HEK293 (cell line): Measurements from ENCODE around the gene TTLL3.

Experiments used
- CTCF ChIA-PET: fragments of 350-600 bp; formaldehyde crosslinking; extraction: SDS; loops from one replicate; lab custom pipeline; 2021; ENCODE audit warnings: antibody characterized with exemption; lab: Yijun Ruan, JAX
- POLR2A ChIA-PET: fragments of 300-600 bp; formaldehyde crosslinking; extraction: SDS; loops from one replicate; lab custom pipeline; 2020; ENCODE audit warnings: antibody characterized with exemption, inconsistent platforms; lab: Yijun Ruan, JAX
- H3K27ac ChIP-seq: fragments of 200-500 bp; sonication (Bioruptor generic); 2 replicates; pipeline ENCODE4 v1.5.1; 2014; ENCODE audit warnings: low read depth, low read length, control low read depth, inconsistent platforms; ENCODE audit errors: extremely low read depth
- H3K36me3 ChIP-seq, 2 experiments: fragments of 200-500 bp in 1 of 2; sonication (Bioruptor generic) in 1 of 2; 1 replicate in 1 of 2; 2 replicates in 1 of 2; pipeline ENCODE4 v1.5.1; 2014 to 2017; ENCODE audit warnings: inconsistent platforms in 2 of 2, low read length in 2 of 2; ENCODE audit not compliant: control insufficient read depth in 2 of 2, insufficient read depth in 1 of 2
- H3K4me1 ChIP-seq: fragments of 200-500 bp; sonication (Bioruptor generic); 2 replicates; pipeline ENCODE4 v1.5.1; 2014; ENCODE audit warnings: mild to moderate bottlenecking, low read length, inconsistent platforms; ENCODE audit not compliant: control insufficient read depth, insufficient read depth
- H3K4me3 ChIP-seq: 2 replicates; pipeline ENCODE4 v1.5.1; 2011; ENCODE audit warnings: low read depth, mild to moderate bottlenecking, control low read depth, low read length, moderate library complexity
- H3K9me3 ChIP-seq: fragments of 200-500 bp; sonication (Bioruptor generic); 2 replicates; pipeline ENCODE4 v1.5.1; 2014; ENCODE audit warnings: low read depth, low read length, inconsistent platforms; ENCODE audit not compliant: control insufficient read depth, insufficient read depth
- HOXA7 ChIP-seq: sonication (generic); formaldehyde crosslinking; IDR thresholded peaks from 2 replicates; pipeline ENCODE4 v1.8.1; 2022; ENCODE audit warnings: missing genetic modification reagents, borderline replicate concordance
- PRDM10 ChIP-seq: fragments of 450-650 bp; formaldehyde crosslinking; IDR thresholded peaks from 2 replicates; pipeline ENCODE4 v1.5.1; 2016; ENCODE audit warnings: missing biosample characterization, missing genetic modification characterization
- SCRT1 ChIP-seq: fragments of 450-650 bp; formaldehyde crosslinking; IDR thresholded peaks from 2 replicates; pipeline ENCODE4 v1.5.1; 2016; ENCODE audit warnings: missing biosample characterization, missing genetic modification characterization, borderline replicate concordance
- SCRT2 ChIP-seq: fragments of 450-650 bp; formaldehyde crosslinking; IDR thresholded peaks from 2 replicates; pipeline ENCODE4 v1.5.1; 2016; ENCODE audit warnings: missing biosample characterization, missing genetic modification characterization
- SETDB1 ChIP-seq: IDR thresholded peaks from one replicate; pipeline ENCODE4 v1.6.1; 2017; ENCODE audit warnings: mild to moderate bottlenecking, low read length, moderate library complexity, mixed read lengths; ENCODE audit not compliant: insufficient read length
- SP2 ChIP-seq: fragments of 450-650 bp; formaldehyde crosslinking; IDR thresholded peaks from 2 replicates; pipeline ENCODE4 v1.5.1; 2016; ENCODE audit warnings: missing biosample characterization, missing genetic modification characterization
- ZBTB1 ChIP-seq: fragments of 450-650 bp; formaldehyde crosslinking; IDR thresholded peaks from 2 replicates; pipeline ENCODE4 v1.5.1; 2016; ENCODE audit warnings: missing biosample characterization, missing genetic modification characterization
- ZBTB48 ChIP-seq: fragments of 450-650 bp; formaldehyde crosslinking; IDR thresholded peaks from 2 replicates; pipeline ENCODE4 v1.5.1; 2016; ENCODE audit warnings: missing biosample characterization, missing genetic modification characterization
- ZFP37 ChIP-seq: fragments of 450-650 bp; formaldehyde crosslinking; IDR thresholded peaks from 2 replicates; pipeline ENCODE4 v1.5.1; 2016; ENCODE audit warnings: missing biosample characterization, missing genetic modification characterization
- ZFP41 ChIP-seq: fragments of 450-650 bp; formaldehyde crosslinking; IDR thresholded peaks from 2 replicates; pipeline ENCODE4 v1.5.1; 2016; ENCODE audit warnings: missing biosample characterization, missing genetic modification characterization, borderline replicate concordance
- ZNF148 ChIP-seq: fragments of 450-650 bp; formaldehyde crosslinking; IDR thresholded peaks from 2 replicates; pipeline ENCODE4 v1.5.0; 2017; ENCODE audit warnings: missing biosample characterization, missing genetic modification characterization, borderline replicate concordance
- ZNF174 ChIP-seq: fragments of 450-650 bp; formaldehyde crosslinking; IDR thresholded peaks from 2 replicates; pipeline ENCODE4 v1.5.0; 2017; ENCODE audit warnings: missing biosample characterization, mild to moderate bottlenecking, missing genetic modification characterization
- ZNF19 ChIP-seq: fragments of 450-650 bp; formaldehyde crosslinking; IDR thresholded peaks from 2 replicates; pipeline ENCODE4; 2016; ENCODE audit warnings: missing biosample characterization, missing genetic modification characterization, low read depth
- ZNF514 ChIP-seq: fragments of 450-650 bp; formaldehyde crosslinking; IDR thresholded peaks from 2 replicates; pipeline ENCODE4 v1.5.1; 2016; ENCODE audit warnings: missing biosample characterization, missing genetic modification characterization
- ZXDB ChIP-seq: fragments of 450-650 bp; formaldehyde crosslinking; IDR thresholded peaks from 2 replicates; pipeline ENCODE4 v1.5.1; 2016; ENCODE audit warnings: missing biosample characterization, missing genetic modification characterization
- TF ChIP-seq, protein P1 (sequence below): fragments of 450-650 bp; formaldehyde crosslinking; IDR thresholded peaks from 2 replicates; pipeline ENCODE4 v1.5.1; 2016; ENCODE audit warnings: missing biosample characterization, missing genetic modification characterization, borderline replicate concordance
- TF ChIP-seq, protein P2 (sequence below): fragments of 450-650 bp; formaldehyde crosslinking; IDR thresholded peaks from 2 replicates; pipeline ENCODE4 v1.5.1; 2016; ENCODE audit warnings: missing biosample characterization, missing genetic modification characterization, borderline replicate concordance
- TF ChIP-seq, protein P3 (sequence below): fragments of 450-650 bp; formaldehyde crosslinking; IDR thresholded peaks from 2 replicates; pipeline ENCODE4 v1.5.1; 2016; ENCODE audit warnings: missing biosample characterization, missing genetic modification characterization

Gene TTLL3

GRCh38 chr3:9859530-9860025, 49.5 kb downstream of the TTLL3 start:
- Histone ChIP-seq H3K4me3 (no peak overlapping the region), H3K4me1 (peaks cover 5% of the 10 kb centered on the region; the same call in 1 of the 2 replicates), H3K9me3 (no peaks in the 10 kb centered on the region), H3K36me3 (no peaks in the 10 kb centered on the region), H3K27ac (no peak overlapping the region)
- TF ChIP-seq SCRT1 (tag by site-specific recombination) (peak; percentile 74), ZNF19 (tag by site-specific recombination) (no peak), ZBTB1 (no peak), SETDB1 (no peak), SCRT2 (peak; percentile 91), SP2 (tag by site-specific recombination) (no peak), ZXDB (tag by site-specific recombination) (no peak), ZFP37 (no peak), ZNF514 (tag by site-specific recombination) (no peak), ZNF148 (tag by site-specific recombination) (no peak), ZNF174 (tag by site-specific recombination) (no peak)
- TF ChIP-seq, protein P1, sequence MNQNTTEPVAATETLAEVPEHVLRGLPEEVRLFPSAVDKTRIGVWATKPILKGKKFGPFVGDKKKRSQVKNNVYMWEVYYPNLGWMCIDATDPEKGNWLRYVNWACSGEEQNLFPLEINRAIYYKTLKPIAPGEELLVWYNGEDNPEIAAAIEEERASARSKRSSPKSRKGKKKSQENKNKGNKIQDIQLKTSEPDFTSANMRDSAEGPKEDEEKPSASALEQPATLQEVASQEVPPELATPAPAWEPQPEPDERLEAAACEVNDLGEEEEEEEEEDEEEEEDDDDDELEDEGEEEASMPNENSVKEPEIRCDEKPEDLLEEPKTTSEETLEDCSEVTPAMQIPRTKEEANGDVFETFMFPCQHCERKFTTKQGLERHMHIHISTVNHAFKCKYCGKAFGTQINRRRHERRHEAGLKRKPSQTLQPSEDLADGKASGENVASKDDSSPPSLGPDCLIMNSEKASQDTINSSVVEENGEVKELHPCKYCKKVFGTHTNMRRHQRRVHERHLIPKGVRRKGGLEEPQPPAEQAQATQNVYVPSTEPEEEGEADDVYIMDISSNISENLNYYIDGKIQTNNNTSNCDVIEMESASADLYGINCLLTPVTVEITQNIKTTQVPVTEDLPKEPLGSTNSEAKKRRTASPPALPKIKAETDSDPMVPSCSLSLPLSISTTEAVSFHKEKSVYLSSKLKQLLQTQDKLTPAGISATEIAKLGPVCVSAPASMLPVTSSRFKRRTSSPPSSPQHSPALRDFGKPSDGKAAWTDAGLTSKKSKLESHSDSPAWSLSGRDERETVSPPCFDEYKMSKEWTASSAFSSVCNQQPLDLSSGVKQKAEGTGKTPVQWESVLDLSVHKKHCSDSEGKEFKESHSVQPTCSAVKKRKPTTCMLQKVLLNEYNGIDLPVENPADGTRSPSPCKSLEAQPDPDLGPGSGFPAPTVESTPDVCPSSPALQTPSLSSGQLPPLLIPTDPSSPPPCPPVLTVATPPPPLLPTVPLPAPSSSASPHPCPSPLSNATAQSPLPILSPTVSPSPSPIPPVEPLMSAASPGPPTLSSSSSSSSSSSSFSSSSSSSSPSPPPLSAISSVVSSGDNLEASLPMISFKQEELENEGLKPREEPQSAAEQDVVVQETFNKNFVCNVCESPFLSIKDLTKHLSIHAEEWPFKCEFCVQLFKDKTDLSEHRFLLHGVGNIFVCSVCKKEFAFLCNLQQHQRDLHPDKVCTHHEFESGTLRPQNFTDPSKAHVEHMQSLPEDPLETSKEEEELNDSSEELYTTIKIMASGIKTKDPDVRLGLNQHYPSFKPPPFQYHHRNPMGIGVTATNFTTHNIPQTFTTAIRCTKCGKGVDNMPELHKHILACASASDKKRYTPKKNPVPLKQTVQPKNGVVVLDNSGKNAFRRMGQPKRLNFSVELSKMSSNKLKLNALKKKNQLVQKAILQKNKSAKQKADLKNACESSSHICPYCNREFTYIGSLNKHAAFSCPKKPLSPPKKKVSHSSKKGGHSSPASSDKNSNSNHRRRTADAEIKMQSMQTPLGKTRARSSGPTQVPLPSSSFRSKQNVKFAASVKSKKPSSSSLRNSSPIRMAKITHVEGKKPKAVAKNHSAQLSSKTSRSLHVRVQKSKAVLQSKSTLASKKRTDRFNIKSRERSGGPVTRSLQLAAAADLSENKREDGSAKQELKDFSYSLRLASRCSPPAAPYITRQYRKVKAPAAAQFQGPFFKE (tag by site-specific recombination): no peak
- TF ChIP-seq, protein P2, sequence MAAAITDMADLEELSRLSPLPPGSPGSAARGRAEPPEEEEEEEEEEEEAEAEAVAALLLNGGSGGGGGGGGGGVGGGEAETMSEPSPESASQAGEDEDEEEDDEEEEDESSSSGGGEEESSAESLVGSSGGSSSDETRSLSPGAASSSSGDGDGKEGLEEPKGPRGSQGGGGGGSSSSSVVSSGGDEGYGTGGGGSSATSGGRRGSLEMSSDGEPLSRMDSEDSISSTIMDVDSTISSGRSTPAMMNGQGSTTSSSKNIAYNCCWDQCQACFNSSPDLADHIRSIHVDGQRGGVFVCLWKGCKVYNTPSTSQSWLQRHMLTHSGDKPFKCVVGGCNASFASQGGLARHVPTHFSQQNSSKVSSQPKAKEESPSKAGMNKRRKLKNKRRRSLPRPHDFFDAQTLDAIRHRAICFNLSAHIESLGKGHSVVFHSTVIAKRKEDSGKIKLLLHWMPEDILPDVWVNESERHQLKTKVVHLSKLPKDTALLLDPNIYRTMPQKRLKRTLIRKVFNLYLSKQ: no peak
- POLR2A ChIA-PET: no interaction called here
- CTCF ChIA-PET: interaction anchor here (2.1 kb wide), 1 partner anchor 11 kb away, joined by 9 read pairs; no protein-coding TSS in a partner anchor

- ChIA-PET CTCF (interaction anchor here (0.7 kb wide), 1 partner anchor 12 kb away, joined by 3 read pairs; no protein-coding TSS in a partner anchor), POLR2A (no interaction called here)
- Histone ChIP-seq H3K4me1 (peaks cover 7% of the 10 kb centered on the region; the same call in 1 of the 2 replicates), H3K4me3 (no peak overlapping the region), H3K9me3 (no peaks in the 10 kb centered on the region), H3K36me3 (no peaks in the 10 kb centered on the region), H3K27ac (no peak overlapping the region)
- TF ChIP-seq ZFP41 (tag by site-specific recombination) (no peak), PRDM10 (tag by site-specific recombination) (0 out of 2 replicates have a peak, but pooled peaks have one; percentile 11), ZBTB48 (tag by site-specific recombination) (no peak), HOXA7 (no peak)
- TF ChIP-seq, protein P3, sequence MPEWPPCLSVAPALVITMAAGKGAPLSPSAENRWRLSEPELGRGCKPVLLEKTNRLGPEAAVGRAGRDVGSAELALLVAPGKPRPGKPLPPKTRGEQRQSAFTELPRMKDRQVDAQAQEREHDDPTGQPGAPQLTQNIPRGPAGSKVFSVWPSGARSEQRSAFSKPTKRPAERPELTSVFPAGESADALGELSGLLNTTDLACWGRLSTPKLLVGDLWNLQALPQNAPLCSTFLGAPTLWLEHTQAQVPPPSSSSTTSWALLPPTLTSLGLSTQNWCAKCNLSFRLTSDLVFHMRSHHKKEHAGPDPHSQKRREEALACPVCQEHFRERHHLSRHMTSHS (tag by site-specific recombination): no peak
These were observed 51.1 kb downstream of the TTLL3 start for GRCh38 chr3:9861201-9861600.
